A673 (cell line): ENCODE measurements around the gene COX6A2. TPM values are rescaled to one million over a fixed set of nuclear protein-coding genes. Genes with fewer than 3 reads are reported as not detected.

Source experiments
- BruUV-seq: library from RNA; stranded (reverse); fragments of 400-500 nt; replicated peaks from 2 replicates; lab custom pipeline; 2021; lab: Mats Ljungman, UMichigan
- CTCF ChIA-PET: fragments of 300-600 bp; sonication (Branson Sonifier 250); formaldehyde crosslinking; loops from one replicate; lab custom pipeline; 2022; ENCODE audit warnings: antibody characterized with exemption; lab: Charles Lee
- POLR2A ChIA-PET: fragments of 300-600 bp; sonication (Branson Sonifier 250); formaldehyde crosslinking; loops from one replicate; lab custom pipeline; 2022; ENCODE audit warnings: antibody characterized with exemption; ENCODE audit not compliant: low non-redundant PET; lab: Charles Lee
- DNase-seq: peaks from one replicate; pipeline ENCODE4 v3.0.0-alpha.2; 2015; ENCODE audit warnings: low spot score
- H3K27ac ChIP-seq: fragments of 200-600 bp; sonication (generic); 2 replicates; pipeline ENCODE4 v1.5.1; 2016; ENCODE audit warnings: mixed run types, low read depth, mild to moderate bottlenecking, mixed read lengths, antibody characterized with exemption, low read length; ENCODE audit not compliant: poor library complexity, severe bottlenecking
- H3K27me3 ChIP-seq: fragments of 200-600 bp; sonication (generic); replicated peaks from 2 replicates; pipeline ENCODE4 v1.6.1; 2017; ENCODE audit warnings: mixed run types, low read depth, mild to moderate bottlenecking, mixed read lengths, antibody characterized with exemption, low read length; ENCODE audit not compliant: insufficient read depth, poor library complexity
- H3K36me3 ChIP-seq: fragments of 200-600 bp; sonication (generic); 2 replicates; pipeline ENCODE4 v1.6.1; 2016; ENCODE audit warnings: mixed run types, mild to moderate bottlenecking, mixed read lengths, antibody characterized with exemption, low read length; ENCODE audit not compliant: insufficient read depth, poor library complexity, severe bottlenecking
- H3K4me1 ChIP-seq: fragments of 200-600 bp; sonication (generic); 2 replicates; pipeline ENCODE4 v1.6.1; 2017; ENCODE audit warnings: mixed run types, mild to moderate bottlenecking, mixed read lengths, antibody characterized with exemption, low read length; ENCODE audit not compliant: insufficient read depth, poor library complexity, severe bottlenecking
- H3K4me3 ChIP-seq: fragments of 200-600 bp; sonication (generic); 2 replicates; pipeline ENCODE4 v1.5.1; 2016; ENCODE audit warnings: low read depth, mixed run types, mild to moderate bottlenecking, mixed read lengths, low read length; ENCODE audit not compliant: poor library complexity, severe bottlenecking
- H3K9me3 ChIP-seq: fragments of 200-600 bp; sonication (generic); 2 replicates; pipeline ENCODE4 v1.6.1; 2016; ENCODE audit warnings: mixed run types, low read depth, mild to moderate bottlenecking, mixed read lengths, antibody characterized with exemption, low read length; ENCODE audit not compliant: poor library complexity, severe bottlenecking
- EZH2 ChIP-seq: fragments of 200-600 bp; sonication (generic); IDR thresholded peaks from 2 replicates; pipeline ENCODE4 v1.6.1; 2017; ENCODE audit warnings: borderline replicate concordance, low read depth, mild to moderate bottlenecking, mixed read lengths, antibody characterized with exemption, low read length; ENCODE audit not compliant: poor library complexity, severe bottlenecking
- intact Hi-C: fragments of 100-400 bp; cut with micrococcal nuclease; formaldehyde crosslinking; loops from one replicate; pipeline ENCODE4 v1.10.0; 2022; ENCODE audit not compliant: unreplicated experiment
- total RNA-seq: library from RNA; stranded (reverse); gene quantifications from 2 replicates; pipeline ENCODE4 v1.2.3, GENCODE V29; 2021
- TF ChIP-seq, protein P1 (sequence below): fragments of 300-800, 200-600 bp; sonication (generic); conservative IDR thresholded peaks from 2 replicates; pipeline ENCODE4 v1.5.1; 2017; ENCODE audit warnings: low read depth, mild to moderate bottlenecking, antibody characterized with exemption, low read length, moderate library complexity, mixed read lengths

COX6A2 gene
- total RNA-seq, 1 experiment from 2014 or later = not detected

DNA sequence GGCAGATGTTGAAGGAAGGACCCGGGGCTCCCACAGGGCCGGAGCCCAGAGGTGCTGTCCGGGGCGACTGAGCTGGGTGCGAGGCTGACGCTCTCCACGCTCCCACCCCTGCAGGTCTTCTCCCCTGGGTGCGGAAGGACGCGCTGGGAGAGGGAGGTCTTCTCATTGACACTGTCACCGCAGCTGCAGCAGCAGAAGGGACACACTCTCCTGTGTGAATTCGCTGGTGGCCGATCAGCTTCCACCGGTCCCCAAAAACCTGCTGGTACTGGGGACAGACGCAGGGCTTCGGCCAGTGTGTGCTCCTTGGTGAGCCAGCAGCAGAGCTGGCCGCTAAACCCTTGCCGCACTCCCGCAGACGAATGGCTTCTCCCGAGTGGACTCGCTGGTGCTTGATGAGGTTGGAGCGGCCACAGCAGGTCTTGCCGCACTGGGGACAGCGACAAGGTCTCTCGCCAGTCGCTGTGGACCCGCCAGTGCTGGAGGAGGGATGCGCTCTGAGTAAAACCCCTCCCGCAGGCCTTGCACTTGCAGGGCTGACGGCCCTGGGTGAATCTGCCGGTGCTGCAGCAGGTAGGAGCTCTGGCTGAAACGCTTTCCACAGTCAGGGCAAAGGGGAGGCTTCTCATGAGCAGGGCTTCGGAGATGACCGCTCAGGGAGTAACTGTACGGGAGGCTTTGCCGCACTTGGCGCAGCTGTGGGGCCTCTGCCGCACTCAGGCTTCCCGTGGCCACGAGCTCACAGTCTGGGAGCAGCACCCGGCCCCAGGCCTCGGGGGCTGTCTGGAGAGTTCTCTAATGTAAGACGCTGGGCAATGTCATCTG lies 8.3 kb upstream of the COX6A2 start:
- ChIA-PET CTCF (interaction anchor here (1.0 kb wide), 1 partner anchor 15 kb away, joined by 3 read pairs; no protein-coding TSS in a partner anchor), POLR2A (no interaction called here)
- DNase-seq = no peak
- intact Hi-C loops = no loop called here
- no TSS peak for BruUV-seq
- no peaks in the 10 kb centered on the region for H3K27me3 ChIP-seq
- H3K9me3 ChIP-seq = no peaks in the 10 kb centered on the region
- no peak for TF ChIP-seq EZH2
- TF ChIP-seq, protein P1, sequence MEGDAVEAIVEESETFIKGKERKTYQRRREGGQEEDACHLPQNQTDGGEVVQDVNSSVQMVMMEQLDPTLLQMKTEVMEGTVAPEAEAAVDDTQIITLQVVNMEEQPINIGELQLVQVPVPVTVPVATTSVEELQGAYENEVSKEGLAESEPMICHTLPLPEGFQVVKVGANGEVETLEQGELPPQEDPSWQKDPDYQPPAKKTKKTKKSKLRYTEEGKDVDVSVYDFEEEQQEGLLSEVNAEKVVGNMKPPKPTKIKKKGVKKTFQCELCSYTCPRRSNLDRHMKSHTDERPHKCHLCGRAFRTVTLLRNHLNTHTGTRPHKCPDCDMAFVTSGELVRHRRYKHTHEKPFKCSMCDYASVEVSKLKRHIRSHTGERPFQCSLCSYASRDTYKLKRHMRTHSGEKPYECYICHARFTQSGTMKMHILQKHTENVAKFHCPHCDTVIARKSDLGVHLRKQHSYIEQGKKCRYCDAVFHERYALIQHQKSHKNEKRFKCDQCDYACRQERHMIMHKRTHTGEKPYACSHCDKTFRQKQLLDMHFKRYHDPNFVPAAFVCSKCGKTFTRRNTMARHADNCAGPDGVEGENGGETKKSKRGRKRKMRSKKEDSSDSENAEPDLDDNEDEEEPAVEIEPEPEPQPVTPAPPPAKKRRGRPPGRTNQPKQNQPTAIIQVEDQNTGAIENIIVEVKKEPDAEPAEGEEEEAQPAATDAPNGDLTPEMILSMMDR = no peak
- H3K27ac ChIP-seq = no peak overlapping the region
- no peaks in the 10 kb centered on the region for H3K36me3 ChIP-seq
- H3K4me1 ChIP-seq = no peaks in the 10 kb centered on the region
- no peak overlapping the region for H3K4me3 ChIP-seq

DNA sequence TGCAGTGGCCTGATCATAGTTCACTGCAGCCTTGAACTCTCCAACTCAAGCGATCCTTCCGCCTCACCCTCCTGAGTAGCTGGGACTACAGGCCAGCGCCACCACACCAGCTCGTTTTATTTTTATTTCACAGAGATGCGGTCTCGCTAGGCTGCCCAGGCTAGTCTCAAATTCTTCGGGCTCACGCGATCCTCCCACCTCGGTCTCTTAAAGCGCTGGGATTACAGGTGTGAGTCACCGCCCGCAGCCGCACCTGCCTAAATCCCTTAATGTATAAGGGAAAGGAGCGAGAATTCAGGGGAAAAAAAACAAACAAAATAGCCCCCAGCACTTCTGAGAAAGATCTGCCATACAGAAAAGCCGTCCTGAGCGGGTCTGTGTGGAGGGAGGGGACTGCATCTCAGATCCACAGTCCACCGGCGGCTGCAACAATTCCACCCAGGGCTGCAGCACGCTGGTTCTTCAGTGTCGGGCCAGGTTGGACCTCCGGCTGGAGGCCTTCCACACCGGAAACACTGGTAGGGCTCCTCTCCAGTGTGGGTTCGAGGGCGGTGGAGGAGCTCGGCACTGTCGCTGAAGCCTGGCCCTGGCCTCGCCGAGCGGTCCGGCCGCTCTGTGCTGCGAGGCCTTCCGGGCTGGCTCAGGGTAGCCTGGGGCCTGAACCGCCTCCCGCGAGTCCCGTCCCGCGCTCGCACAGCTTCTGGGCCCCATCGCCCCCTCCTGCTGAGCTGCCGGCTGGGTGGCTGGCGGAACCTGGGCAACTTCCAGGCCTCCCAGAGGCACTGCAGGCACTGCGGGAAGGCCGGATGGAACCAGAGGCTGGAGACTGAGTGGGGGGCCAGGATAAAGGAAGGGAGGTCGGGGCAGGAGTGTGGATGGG lies 7.4 kb upstream of the COX6A2 start:
- TF ChIP-seq, protein P1 = no peak
- no peak for TF ChIP-seq EZH2
- H3K4me1 ChIP-seq = no peaks in the 10 kb centered on the region
- no peaks in the 10 kb centered on the region for H3K36me3 ChIP-seq
- POLR2A ChIA-PET = no interaction called here
- no peak overlapping the region for H3K27ac ChIP-seq
- no peak for DNase-seq
- CTCF ChIA-PET = no interaction called here
- H3K9me3 ChIP-seq = no peaks in the 10 kb centered on the region
- no peak overlapping the region for H3K4me3 ChIP-seq
- no peaks in the 10 kb centered on the region for H3K27me3 ChIP-seq
- intact Hi-C loops = no loop called here
- no TSS peak for BruUV-seq

DNA sequence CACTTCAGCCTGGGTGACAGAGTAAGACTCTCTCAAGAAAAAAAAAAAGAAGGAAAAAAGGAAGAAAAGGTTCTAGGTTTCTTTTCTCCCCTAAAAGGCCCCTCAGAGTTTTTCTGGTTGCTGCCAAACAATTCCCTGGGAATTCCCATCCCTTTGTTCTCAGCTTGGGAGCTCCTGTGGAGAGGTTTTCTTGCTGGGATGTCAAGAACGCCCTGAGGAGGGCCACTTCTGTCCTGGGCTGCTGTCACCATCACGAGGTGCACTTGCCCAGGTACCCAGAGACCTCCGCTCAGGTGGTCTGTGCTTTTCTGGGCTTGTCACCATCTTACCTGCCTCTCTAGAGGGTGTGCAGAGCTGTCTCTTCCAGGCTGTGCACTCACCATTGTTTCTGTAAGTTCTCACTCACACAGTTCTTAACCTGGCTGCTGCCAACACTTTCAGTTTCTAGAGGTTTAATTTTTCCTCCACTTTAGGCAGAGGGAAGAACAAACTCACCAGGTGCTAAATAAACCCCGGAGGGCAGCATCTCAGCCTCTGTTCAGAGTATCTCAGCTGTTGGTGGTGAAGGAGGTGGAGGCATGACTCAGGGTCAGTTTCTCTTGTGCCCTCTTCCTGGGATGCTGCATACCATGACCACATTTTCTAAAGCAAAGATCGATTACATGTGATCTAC lies 2.4 kb upstream of the COX6A2 start:
- Histone ChIP-seq H3K27ac (no peak overlapping the region), H3K4me3 (no peak overlapping the region), H3K36me3 (no peaks in the 10 kb centered on the region), H3K27me3 (peaks cover 13% of the 10 kb centered on the region), H3K4me1 (no peaks in the 10 kb centered on the region), H3K9me3 (no peaks in the 10 kb centered on the region)
- ChIA-PET CTCF (no interaction called here), POLR2A (no interaction called here)
- BruUV-seq = no TSS peak
- intact Hi-C loops = no loop called here
- no peak for TF ChIP-seq EZH2
- TF ChIP-seq, protein P1 = no peak
- no peak for DNase-seq
